Measurements from ENCODE around the gene EDIL3. TPM values are rescaled to one million over a fixed set of nuclear protein-coding genes. Genes with fewer than 3 reads are reported as not detected.

EDIL3 gene
- total and polyA plus RNA-seq, 2 of the 8 experiments (the other 6 are each of a cell fraction or from before 2014, with no cell fraction given) = 14.7 to 47.2 TPM

DNA sequence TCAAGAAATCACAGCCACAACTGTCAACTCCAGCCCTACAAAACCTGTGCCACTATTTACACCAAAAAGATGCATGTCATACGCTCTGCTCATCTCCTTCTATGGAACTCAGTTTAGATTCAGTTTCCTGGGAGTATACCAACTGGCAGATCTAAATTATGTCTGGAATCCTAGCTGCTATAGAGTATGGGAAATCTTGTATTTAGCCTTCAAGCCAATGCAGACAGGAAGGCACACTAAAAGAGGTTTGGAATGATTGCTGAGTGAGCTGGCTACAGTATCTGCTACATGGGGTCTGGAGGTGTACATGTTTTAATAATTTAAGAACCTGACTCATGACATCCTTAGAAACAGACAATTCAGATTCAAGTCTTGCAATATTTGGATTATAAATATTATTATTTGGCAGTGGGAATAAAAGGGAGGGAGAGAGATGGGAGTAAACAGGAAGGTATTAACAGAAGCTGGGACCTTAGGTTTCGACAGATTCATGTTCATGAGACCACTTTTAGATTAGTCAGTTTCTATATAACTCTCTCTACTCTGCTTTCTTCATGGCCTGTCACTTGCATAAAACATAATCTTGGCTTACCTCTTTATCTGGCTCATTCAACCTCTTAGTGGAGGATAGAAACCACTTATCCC, 485.2 kb downstream of the EDIL3 start:
- ChIA-PET POLR2A (ENCODE audit: partially characterized antibody) (no interaction called here), CTCF (ENCODE audit: partially characterized antibody) (interaction anchor here (1.5 to 2.4 kb wide), 3 partner anchors 29 to 188 kb away, joined by 4 to 13 read pairs (median 4); no protein-coding TSS in a partner anchor)
- Histone ChIP-seq H2BK15ac (ENCODE audit: low read length) (no peak overlapping the region), H2BK120ac (replicated peaks; ENCODE audit: low read depth, low read length) (no peak overlapping the region), H3K4me2 (ENCODE audit: insufficient read depth in 1 of 2, low read depth in 2 of 2, low read length in 2 of 2) (no peak overlapping the region), H3K36me3 (ENCODE audit: control insufficient read depth in 2 of 4, insufficient read depth in 4 of 4, low read length in 3 of 4) (no peaks in the 10 kb centered on the region), H3K56ac (replicated peaks; ENCODE audit: insufficient read length, low read depth, low read length) (no peak overlapping the region), H3K9ac (replicated peaks in 1 of 4; ENCODE audit: extremely low read depth in 1 of 4, low read depth in 3 of 4, low read length in 3 of 4) (no peak overlapping the region), H3K18ac (ENCODE audit: extremely low read depth, low read length) (no peak overlapping the region), H3K27ac (ENCODE audit: low read depth, low read length) (no peak overlapping the region), H3K23ac (ENCODE audit: insufficient read length) (no peak overlapping the region), H3K79me1 (ENCODE audit: low read depth, low read length) (no peaks in the 10 kb centered on the region), H3K9me3 (ENCODE audit: insufficient read depth in 2 of 2, low read depth in 1 of 2, low read length in 1 of 2) (no peaks in the 10 kb centered on the region), H3K23me2 (ENCODE audit: low read depth, low read length) (no peaks in the 10 kb centered on the region), H2BK5ac (ENCODE audit: low read depth, low read length) (no peak overlapping the region), H3K4me1 (replicated peaks in 1 of 4; ENCODE audit: control insufficient read depth in 3 of 4, insufficient read depth in 4 of 4, low read length in 3 of 4) (no peaks in the 10 kb centered on the region), H2AK5ac (ENCODE audit: low read depth, low read length) (no peak overlapping the region), H2AFZ (ENCODE audit: low read length) (no peak overlapping the region), H3K4me3 (ENCODE audit: extremely low read depth in 1 of 4, insufficient read depth in 2 of 4, low read depth in 3 of 4, low read length in 4 of 4) (no peak overlapping the region), H4K8ac (ENCODE audit: extremely low read depth, insufficient read depth, low read length) (no peak overlapping the region), H3K79me2 (ENCODE audit: control insufficient read depth in 1 of 2, insufficient read depth in 2 of 2, low read length in 2 of 2) (no peaks in the 10 kb centered on the region), H3K4ac (replicated peaks; ENCODE audit: insufficient read length, low read depth, low read length) (no peak overlapping the region), H4K91ac (replicated peaks; ENCODE audit: insufficient read length, low read length) (no peak overlapping the region), H4K20me1 (replicated peaks in 1 of 2; ENCODE audit: control insufficient read depth in 1 of 2, insufficient read depth in 2 of 2, low read length in 2 of 2) (no peaks in the 10 kb centered on the region), H3K27me3 (replicated peaks in 1 of 4; ENCODE audit: control insufficient read depth in 3 of 4, extremely low read depth in 1 of 4, insufficient read depth in 3 of 4, low read length in 3 of 4) (no peaks in the 10 kb centered on the region), H3K14ac (ENCODE audit: insufficient read length) (no peak overlapping the region), H2BK12ac (ENCODE audit: low read depth, low read length) (no peak overlapping the region), H4K5ac (ENCODE audit: insufficient read length, low read depth, low read length) (no peak overlapping the region), H2BK20ac (ENCODE audit: low read length) (no peak overlapping the region)
- no peak for TF ChIP-seq CBX8 (IDR thresholded peaks at IDR 0.05; ENCODE audit: borderline replicate concordance, low read depth, low read length)
- no peak for TF ChIP-seq NRF1 (IDR thresholded peaks at IDR 0.05; ENCODE audit: low read depth, low read length)
- TF ChIP-seq CBX5 (IDR thresholded peaks at IDR 0.05; ENCODE audit: low read depth, low read length) = no peak
- TF ChIP-seq, protein P1, sequence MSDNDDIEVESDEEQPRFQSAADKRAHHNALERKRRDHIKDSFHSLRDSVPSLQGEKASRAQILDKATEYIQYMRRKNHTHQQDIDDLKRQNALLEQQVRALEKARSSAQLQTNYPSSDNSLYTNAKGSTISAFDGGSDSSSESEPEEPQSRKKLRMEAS (IDR thresholded peaks at IDR 0.05) = no peak
- TF ChIP-seq POLR2AphosphoS5 (IDR thresholded peaks at IDR 0.05; ENCODE audit: low read depth, low read length) = no peak
- 88% methylated on average over 2 of the region's 2 CpGs; no CpG with 5 or more reads in 1 of the 2 experiments for WGBS, 2 experiments (ENCODE audit: extremely low coverage in 1 of 2, insufficient coverage in 1 of 2, insufficient read length in 1 of 2, insufficient replicate concordance in 2 of 2, low coverage in 1 of 2, low lambda C conversion rate in 2 of 2, missing lambda C conversion rate in 1 of 2)
- DNase-seq (ENCODE audit: low read depth in 1 of 2, low spot score in 2 of 2) (no peak), FAIRE-seq (no peak)

Data from H1 (cell line).